ENCODE results near the gene KRT78.

The KRT78 gene

GRCh38 chr12:52874573-52875435 is 26.0 kb upstream of the KRT78 start:
- no peak for TF ChIP-seq CTCF (conservative IDR thresholded peaks at IDR 0.05)
- no peak for TF ChIP-seq ZFX (IDR thresholded peaks at IDR 0.05)
- no peak overlapping the region for H3K27ac ChIP-seq

GRCh38 chr12:52873832-52874572 is 25.2 kb upstream of the KRT78 start:
- TF ChIP-seq ZFX (IDR thresholded peaks at IDR 0.05) (no peak), CTCF (conservative IDR thresholded peaks at IDR 0.05) (no peak)
- H3K27ac ChIP-seq: no peak overlapping the region

GRCh38 chr12:52873513-52873831 is 24.7 kb upstream of the KRT78 start:
- H3K27ac ChIP-seq: no peak overlapping the region
- TF ChIP-seq ZFX (IDR thresholded peaks at IDR 0.05): no peak
- no peak for TF ChIP-seq CTCF (conservative IDR thresholded peaks at IDR 0.05)

- no peak overlapping the region for H3K27ac ChIP-seq
- TF ChIP-seq CTCF (conservative IDR thresholded peaks at IDR 0.05) (no peak), ZFX (IDR thresholded peaks at IDR 0.05) (no peak)
Observed at GRCh38 chr12:52872644-52873389, 24.0 kb upstream of the KRT78 start.

GRCh38 chr12:52871291-52872039 is 22.7 kb upstream of the KRT78 start:
- TF ChIP-seq CTCF (conservative IDR thresholded peaks at IDR 0.05) (no peak), ZFX (IDR thresholded peaks at IDR 0.05) (no peak)
- no peak overlapping the region for H3K27ac ChIP-seq

- H3K27ac ChIP-seq: no peak overlapping the region
- TF ChIP-seq ZFX (IDR thresholded peaks at IDR 0.05) (no peak), CTCF (conservative IDR thresholded peaks at IDR 0.05) (peak; percentile 96)
Observed at GRCh38 chr12:52870361-52871290, 21.8 kb upstream of the KRT78 start.

All from C4-2B (cell line).